Neuronal stem cell (in vitro differentiated cells): ENCODE measurements around the gene AQP2.

Experiments used
- DNase-seq: peaks from one replicate; pipeline ENCODE4 v3.0.0-alpha.2; 2013; ENCODE audit warnings: low spot score
- H2AFZ ChIP-seq: one replicate; pipeline ENCODE4 v1.6.1; 2013; ENCODE audit warnings: mild to moderate bottlenecking, low read length, inconsistent platforms
- H2AK5ac ChIP-seq: 2 replicates; pipeline ENCODE4 v1.6.1; 2013; ENCODE audit warnings: low read depth, mild to moderate bottlenecking, inconsistent platforms, low read length, moderate library complexity, mixed read lengths
- H2BK120ac ChIP-seq: 2 replicates; pipeline ENCODE4 v1.6.1; 2013; ENCODE audit warnings: low read depth, mild to moderate bottlenecking, inconsistent platforms, low read length, moderate library complexity, mixed read lengths
- H2BK12ac ChIP-seq: one replicate; pipeline ENCODE4 v1.6.1; 2013; ENCODE audit warnings: low read length, inconsistent platforms
- H2BK15ac ChIP-seq: 2 replicates; pipeline ENCODE4 v1.6.1; 2013; ENCODE audit warnings: mild to moderate bottlenecking, low read length, inconsistent platforms, mixed read lengths
- H2BK5ac ChIP-seq: one replicate; pipeline ENCODE4 v1.6.1; 2013; ENCODE audit warnings: inconsistent platforms, mild to moderate bottlenecking, low read length, moderate library complexity
- H3K14ac ChIP-seq: one replicate; pipeline ENCODE4 v1.6.1; 2013; ENCODE audit warnings: low read length, inconsistent platforms
- H3K18ac ChIP-seq: 2 replicates; pipeline ENCODE4 v1.6.1; 2013; ENCODE audit warnings: low read length, inconsistent platforms
- H3K23ac ChIP-seq: 2 replicates; pipeline ENCODE4 v1.6.1; 2013; ENCODE audit warnings: low read depth, mild to moderate bottlenecking, mixed read lengths, low read length, inconsistent platforms; ENCODE audit not compliant: poor library complexity
- H3K27ac ChIP-seq: replicated peaks from 3 replicates; pipeline ENCODE4 v1.5.1; 2013; ENCODE audit warnings: low read length, inconsistent platforms
- H3K27me3 ChIP-seq, 3 experiments: 2 replicates each; pipeline ENCODE4 v1.6.1; 2013; ENCODE audit warnings: low read length in 3 of 3, mild to moderate bottlenecking in 2 of 3, inconsistent platforms in 1 of 3, low read depth in 1 of 3, mixed read lengths in 1 of 3, moderate library complexity in 1 of 3; ENCODE audit not compliant: control insufficient read depth in 3 of 3, insufficient read depth in 3 of 3
- H3K36me3 ChIP-seq, 2 donors: replicated peaks in 1 of 2; 2 replicates each; pipeline ENCODE4 v1.6.1; 2013; ENCODE audit warnings: low read length in 2 of 2; ENCODE audit not compliant: control insufficient read depth in 2 of 2, insufficient read depth in 2 of 2
- H3K4ac ChIP-seq: 2 replicates; pipeline ENCODE4 v1.6.1; 2013; ENCODE audit warnings: inconsistent platforms, mild to moderate bottlenecking, low read length, moderate library complexity
- H3K4me1 ChIP-seq, 2 donors: 1 replicate in 1 of 2; 2 replicates in 1 of 2; pipeline ENCODE4 v1.6.1; 2013; ENCODE audit warnings: low read length in 2 of 2, low read depth in 1 of 2; ENCODE audit not compliant: control insufficient read depth in 2 of 2, insufficient read depth in 1 of 2
- H3K4me2 ChIP-seq: one replicate; pipeline ENCODE4 v1.6.1; 2013; ENCODE audit warnings: mild to moderate bottlenecking, low read length, inconsistent platforms; ENCODE audit not compliant: insufficient read depth, poor library complexity, severe bottlenecking
- H3K4me3 ChIP-seq, 2 donors: 2 replicates each; pipeline ENCODE4 v1.5.1; 2013; ENCODE audit warnings: low read length in 2 of 2, mild to moderate bottlenecking in 2 of 2, inconsistent platforms in 1 of 2, moderate library complexity in 1 of 2
- H3K79me1 ChIP-seq: one replicate; pipeline ENCODE4 v1.6.1; 2013; ENCODE audit warnings: low read depth, mild to moderate bottlenecking, inconsistent platforms, low read length, moderate library complexity
- H3K9ac ChIP-seq: one replicate; pipeline ENCODE4 v1.6.1; 2013; ENCODE audit warnings: mild to moderate bottlenecking, low read depth, low read length, inconsistent platforms; ENCODE audit not compliant: poor library complexity
- H3K9me3 ChIP-seq, 2 donors: replicated peaks in 1 of 2; 2 replicates each; pipeline versions ENCODE3 to v1.6.1; 2013; ENCODE audit warnings: low read length in 2 of 2, mild to moderate bottlenecking in 2 of 2, inconsistent platforms in 1 of 2, low read depth in 1 of 2, mixed read lengths in 1 of 2, moderate library complexity in 1 of 2; ENCODE audit not compliant: control insufficient read depth in 2 of 2, insufficient read depth in 1 of 2
- H4K8ac ChIP-seq: one replicate; pipeline ENCODE4 v1.6.1; 2013; ENCODE audit warnings: low read depth, mild to moderate bottlenecking, inconsistent platforms, low read length, moderate library complexity
- H4K91ac ChIP-seq: one replicate; pipeline ENCODE4 v1.6.1; 2013; ENCODE audit warnings: low read length, low read depth, mild to moderate bottlenecking, inconsistent platforms; ENCODE audit not compliant: poor library complexity
- WGBS, 2 donors: extraction: QIAGEN DNeasy Blood & Tissue Kit; methylation state at CpG; one replicate each; pipeline ENCODE4 v1.1.7; 2013; ENCODE audit warnings: missing lambda C conversion rate in 2 of 2, mixed read lengths in 1 of 2; ENCODE audit not compliant: insufficient read length in 2 of 2, insufficient replicate concordance in 1 of 2; ENCODE audit errors: extremely low coverage in 2 of 2; 5-methylcytosine and 5-hydroxymethylcytosine counted together

Gene AQP2

GRCh38 chr12:50006280-50006679, 55.7 kb downstream of the AQP2 start:
- Histone ChIP-seq H3K36me3 (peaks cover 20 to 95% of the 10 kb centered on the region in 2 donors), H3K27ac (no peak overlapping the region), H3K18ac (no peak overlapping the region), H3K4ac (no peak overlapping the region), H3K9ac (no peak overlapping the region), H2AFZ (no peak overlapping the region), H3K79me1 (no peaks in the 10 kb centered on the region), H3K4me3 (no peak overlapping the region), H2BK12ac (no peak overlapping the region), H2BK15ac (no peak overlapping the region), H3K9me3 (no peaks in the 10 kb centered on the region), H2BK5ac (no peak overlapping the region), H3K4me2 (no peak overlapping the region), H3K14ac (no peak overlapping the region), H4K91ac (no peak overlapping the region), H3K27me3 (no peaks in the 10 kb centered on the region), H3K4me1 (no peaks in the 10 kb centered on the region), H2BK120ac (no peak overlapping the region), H2AK5ac (no peak overlapping the region), H4K8ac (no peak overlapping the region), H3K23ac (no peak overlapping the region)
- no CpG with 5 or more reads among the region's 7 CpGs for WGBS, 2 donors
- DNase-seq = no peak

GRCh38 chr12:50006754-50007442, 56.4 kb downstream of the AQP2 start:
- no CpG with 5 or more reads among the region's 1 CpG for WGBS, 2 donors
- Histone ChIP-seq H4K91ac (no peak overlapping the region), H3K9ac (no peak overlapping the region), H3K4ac (no peak overlapping the region), H3K4me1 (no peaks in the 10 kb centered on the region), H3K27ac (no peak overlapping the region), H3K14ac (no peak overlapping the region), H2AFZ (no peak overlapping the region), H3K23ac (no peak overlapping the region), H2BK15ac (no peak overlapping the region), H4K8ac (no peak overlapping the region), H3K4me3 (no peak overlapping the region), H3K9me3 (no peaks in the 10 kb centered on the region), H3K4me2 (no peak overlapping the region), H2BK120ac (no peak overlapping the region), H3K79me1 (no peaks in the 10 kb centered on the region), H3K27me3 (no peaks in the 10 kb centered on the region), H3K18ac (no peak overlapping the region), H2BK12ac (no peak overlapping the region), H3K36me3 (peaks cover 20 to 93% of the 10 kb centered on the region in 2 donors), H2BK5ac (no peak overlapping the region), H2AK5ac (no peak overlapping the region)
- DNase-seq = no peak
